ENCODE results near the gene SLC6A13. TPM values are rescaled to one million over a fixed set of nuclear protein-coding genes. Genes with fewer than 3 reads are reported as not detected.

SLC6A13 gene
- total RNA-seq, 1 donor from 2014 or later = 0.91 TPM

DNA sequence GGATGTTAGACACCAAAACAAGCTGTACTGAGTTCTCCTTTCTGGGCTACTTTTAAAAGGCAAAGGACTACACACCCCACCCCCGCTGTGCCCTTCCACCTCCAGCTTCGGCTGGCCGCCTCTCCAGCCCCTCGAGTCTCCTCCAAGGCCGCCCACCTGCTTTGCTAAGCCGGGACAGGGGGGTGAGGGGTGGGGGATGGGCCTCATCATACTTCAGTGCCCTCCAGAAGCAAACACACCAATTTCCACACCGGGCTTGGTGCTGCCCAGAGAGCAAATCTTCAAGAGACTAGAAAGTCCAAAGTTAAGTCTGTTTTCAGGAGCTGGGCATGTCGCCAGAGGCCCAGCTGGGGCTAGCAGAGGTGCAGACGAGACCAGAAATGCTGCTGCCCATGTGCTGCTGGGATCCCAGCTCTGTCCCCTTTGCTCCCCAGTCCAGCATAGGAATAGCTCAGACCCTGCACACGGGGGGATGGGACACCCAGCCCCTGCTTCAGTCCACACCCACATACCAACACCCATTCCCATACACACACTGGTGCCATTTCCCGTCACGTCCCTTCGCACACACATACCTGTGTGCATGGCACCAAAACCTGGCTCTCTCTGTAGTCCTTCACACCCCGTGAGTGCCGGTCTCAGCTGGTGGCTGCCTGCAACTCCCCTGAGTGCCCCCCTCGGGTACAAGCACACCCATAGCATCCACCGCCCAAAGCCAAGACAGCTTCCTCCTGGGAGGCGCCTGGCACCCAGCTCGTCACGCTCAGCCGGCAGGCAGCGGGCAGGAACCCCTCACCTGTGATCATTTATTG, 49.7 kb downstream of the SLC6A13 start:
- Mint-ChIP-seq H3K27ac (ENCODE audit: unreplicated experiment) (no peak overlapping the region), H3K9me3 (ENCODE audit: unreplicated experiment) (peaks cover 14% of the 10 kb centered on the region), H3K4me3 (ENCODE audit: unreplicated experiment) (no peak overlapping the region), H3K4me1 (ENCODE audit: low read depth, unreplicated experiment) (peaks cover 16% of the 10 kb centered on the region), H3K27me3 (ENCODE audit: unreplicated experiment) (peaks cover 13% of the 10 kb centered on the region), H3K36me3 (ENCODE audit: unreplicated experiment) (peaks cover 8% of the 10 kb centered on the region)
- TF ChIP-seq, protein P1, sequence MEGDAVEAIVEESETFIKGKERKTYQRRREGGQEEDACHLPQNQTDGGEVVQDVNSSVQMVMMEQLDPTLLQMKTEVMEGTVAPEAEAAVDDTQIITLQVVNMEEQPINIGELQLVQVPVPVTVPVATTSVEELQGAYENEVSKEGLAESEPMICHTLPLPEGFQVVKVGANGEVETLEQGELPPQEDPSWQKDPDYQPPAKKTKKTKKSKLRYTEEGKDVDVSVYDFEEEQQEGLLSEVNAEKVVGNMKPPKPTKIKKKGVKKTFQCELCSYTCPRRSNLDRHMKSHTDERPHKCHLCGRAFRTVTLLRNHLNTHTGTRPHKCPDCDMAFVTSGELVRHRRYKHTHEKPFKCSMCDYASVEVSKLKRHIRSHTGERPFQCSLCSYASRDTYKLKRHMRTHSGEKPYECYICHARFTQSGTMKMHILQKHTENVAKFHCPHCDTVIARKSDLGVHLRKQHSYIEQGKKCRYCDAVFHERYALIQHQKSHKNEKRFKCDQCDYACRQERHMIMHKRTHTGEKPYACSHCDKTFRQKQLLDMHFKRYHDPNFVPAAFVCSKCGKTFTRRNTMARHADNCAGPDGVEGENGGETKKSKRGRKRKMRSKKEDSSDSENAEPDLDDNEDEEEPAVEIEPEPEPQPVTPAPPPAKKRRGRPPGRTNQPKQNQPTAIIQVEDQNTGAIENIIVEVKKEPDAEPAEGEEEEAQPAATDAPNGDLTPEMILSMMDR (IDR thresholded peaks at IDR 0.05; ENCODE audit: partially characterized antibody, unreplicated experiment) = no peak
- no peak for DNase-seq

DNA sequence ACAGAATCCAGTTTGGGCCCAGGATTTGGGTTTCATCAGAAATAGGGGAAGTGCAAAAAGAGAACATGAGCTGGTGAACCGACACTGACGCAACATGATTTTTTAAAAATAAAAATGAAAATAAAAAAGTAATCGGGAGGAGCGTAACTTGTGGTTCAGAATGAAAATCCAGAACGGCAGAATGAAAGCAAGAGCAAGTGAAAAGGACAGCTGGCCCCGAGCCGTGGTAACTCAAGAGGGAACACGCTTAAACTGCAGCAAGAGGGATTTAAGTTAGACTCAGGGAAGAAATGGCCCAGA, 50.3 kb downstream of the SLC6A13 start:
- H3K27ac Mint-ChIP-seq (ENCODE audit: unreplicated experiment) = no peak overlapping the region
- peak overlapping the region; percentile 36 for H3K4me3 Mint-ChIP-seq (ENCODE audit: unreplicated experiment)
- TF ChIP-seq, protein P1 (IDR thresholded peaks at IDR 0.05; ENCODE audit: partially characterized antibody, unreplicated experiment) = no peak
- DNase-seq = no peak
- H3K27me3 Mint-ChIP-seq (ENCODE audit: unreplicated experiment) = peaks cover 12% of the 10 kb centered on the region
- H3K36me3 Mint-ChIP-seq (ENCODE audit: unreplicated experiment) = peaks cover 8% of the 10 kb centered on the region
- peaks cover 14% of the 10 kb centered on the region for H3K9me3 Mint-ChIP-seq (ENCODE audit: unreplicated experiment)
- H3K4me1 Mint-ChIP-seq (ENCODE audit: low read depth, unreplicated experiment) = peaks cover 15% of the 10 kb centered on the region

DNA sequence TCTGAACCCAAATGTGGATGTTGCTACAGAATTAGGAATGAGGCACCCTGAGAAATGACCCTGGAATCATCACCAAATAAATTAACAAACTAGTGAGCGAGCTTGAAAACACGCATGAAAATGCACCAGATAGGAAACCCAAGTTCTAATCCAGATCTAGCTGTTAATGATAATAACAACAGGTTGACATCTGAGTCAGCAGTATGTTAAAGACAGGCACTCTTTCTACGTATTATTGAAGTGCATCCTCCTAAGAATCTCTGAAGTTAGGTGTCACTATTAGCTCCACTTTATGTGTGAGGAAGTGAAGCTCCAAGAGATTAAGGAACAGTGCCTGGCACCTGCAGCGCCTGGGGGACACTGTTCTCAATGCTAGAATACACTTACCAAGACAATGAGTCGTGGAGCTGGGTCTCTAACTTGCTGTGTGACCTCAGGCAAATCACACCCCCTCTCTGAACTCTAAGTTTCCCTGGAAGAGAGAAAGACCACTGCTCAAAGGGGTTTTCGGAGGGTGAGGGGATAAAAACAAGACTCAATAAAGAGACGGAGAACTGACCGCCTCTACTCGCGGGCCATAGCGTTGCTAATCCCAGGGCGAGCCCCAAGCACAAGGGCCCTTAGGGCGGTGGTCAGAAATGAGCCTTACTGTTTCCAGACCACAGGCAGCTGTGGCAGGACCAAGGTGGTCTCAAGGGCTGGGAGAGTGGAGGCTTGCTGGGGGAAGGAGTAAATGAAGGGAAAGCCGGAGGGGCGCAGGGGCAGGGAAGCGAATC, 50.8 kb downstream of the SLC6A13 start:
- Mint-ChIP-seq H3K36me3 (ENCODE audit: unreplicated experiment) (peaks cover 5% of the 10 kb centered on the region), H3K4me1 (ENCODE audit: low read depth, unreplicated experiment) (peaks cover 15% of the 10 kb centered on the region), H3K4me3 (ENCODE audit: unreplicated experiment) (peak overlapping the region; percentile 36), H3K27ac (ENCODE audit: unreplicated experiment) (no peak overlapping the region), H3K27me3 (ENCODE audit: unreplicated experiment) (peaks cover 8% of the 10 kb centered on the region), H3K9me3 (ENCODE audit: unreplicated experiment) (peaks cover 10% of the 10 kb centered on the region)
- TF ChIP-seq, protein P1 (IDR thresholded peaks at IDR 0.05; ENCODE audit: partially characterized antibody, unreplicated experiment) = no peak
- DNase-seq = no peak

DNA sequence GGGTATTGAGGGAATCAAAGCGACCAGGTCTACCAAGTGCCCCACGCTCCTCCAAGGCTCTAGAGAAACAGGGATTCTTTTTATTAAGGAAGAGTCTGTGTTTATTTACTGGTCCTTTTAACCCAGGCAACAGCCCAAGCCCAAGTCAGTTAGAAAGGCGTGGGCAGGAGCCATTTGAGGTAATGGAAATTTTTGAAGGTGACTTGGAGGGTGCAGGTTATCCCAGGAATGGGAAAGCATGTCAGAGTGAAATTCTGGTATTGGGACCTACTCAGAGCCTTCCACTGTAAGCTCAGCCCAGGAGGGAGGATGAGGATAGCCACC, 51.5 kb downstream of the SLC6A13 start:
- H3K4me1 Mint-ChIP-seq (ENCODE audit: low read depth, unreplicated experiment) = peaks cover 15% of the 10 kb centered on the region
- H3K27ac Mint-ChIP-seq (ENCODE audit: unreplicated experiment) = no peak overlapping the region
- DNase-seq = no peak
- H3K27me3 Mint-ChIP-seq (ENCODE audit: unreplicated experiment) = peaks cover 8% of the 10 kb centered on the region
- H3K4me3 Mint-ChIP-seq (ENCODE audit: unreplicated experiment) = peak overlapping the region; percentile 16
- H3K36me3 Mint-ChIP-seq (ENCODE audit: unreplicated experiment) = peaks cover 5% of the 10 kb centered on the region
- TF ChIP-seq, protein P1 (IDR thresholded peaks at IDR 0.05; ENCODE audit: partially characterized antibody, unreplicated experiment) = no peak
- peaks cover 10% of the 10 kb centered on the region for H3K9me3 Mint-ChIP-seq (ENCODE audit: unreplicated experiment)

All from glutamatergic neuron (in vitro differentiated cells).